HG03432 (cell line): ENCODE data around the gene PHAX.
A peak's percentile ranks its signal among the peaks of the same experiment; 100 is the strongest.
"Not testable (repeated sequence)": the region's sequence is repeated elsewhere in the genome, so short reads cannot be mapped to it uniquely, and the experiment has no call there.

Experiments used
- ATAC-seq: cut with Tn5 transposase; IDR thresholded peaks from one replicate; pipeline ENCODE4 v1.9.1; 2021; ENCODE audit warnings: mild to moderate bottlenecking, moderate library complexity; ENCODE audit not compliant: unreplicated experiment

The PHAX gene

GRCh38 chr5:126650463-126650862, 49.7 kb downstream of the PHAX start:
- ATAC-seq = no peak

- no peak for ATAC-seq
These were observed 50.3 kb downstream of the PHAX start for GRCh38 chr5:126651013-126651577.

GRCh38 chr5:126656401-126657007, 55.8 kb downstream of the PHAX start:
- ATAC-seq = no peak

GRCh38 chr5:126658561-126658960, 57.8 kb downstream of the PHAX start:
- no peak for ATAC-seq

- ATAC-seq = peak; percentile 51
These were observed 59.2 kb downstream of the PHAX start for GRCh38 chr5:126659805-126660482.

GRCh38 chr5:126664586-126664985, 63.8 kb downstream of the PHAX start:
- no peak for ATAC-seq

GRCh38 chr5:126670109-126670508, 69.4 kb downstream of the PHAX start:
- not testable (repeated sequence) for ATAC-seq

- ATAC-seq = not testable (repeated sequence)
These were observed 70.9 kb downstream of the PHAX start for GRCh38 chr5:126671681-126672080.

GRCh38 chr5:126673477-126673876, 72.7 kb downstream of the PHAX start:
- no peak for ATAC-seq

- no peak for ATAC-seq
These were observed 73.4 kb downstream of the PHAX start for GRCh38 chr5:126674145-126674544.

GRCh38 chr5:126675338-126675737, 74.6 kb downstream of the PHAX start:
- no peak for ATAC-seq

- peak; percentile 68 for ATAC-seq
These were observed 75.5 kb downstream of the PHAX start for GRCh38 chr5:126676195-126676624.
